Measurements from ENCODE around the gene OR2T12. TPM values are rescaled to one million over a fixed set of nuclear protein-coding genes. Genes with fewer than 3 reads are reported as not detected.

Gene OR2T12, protein sequence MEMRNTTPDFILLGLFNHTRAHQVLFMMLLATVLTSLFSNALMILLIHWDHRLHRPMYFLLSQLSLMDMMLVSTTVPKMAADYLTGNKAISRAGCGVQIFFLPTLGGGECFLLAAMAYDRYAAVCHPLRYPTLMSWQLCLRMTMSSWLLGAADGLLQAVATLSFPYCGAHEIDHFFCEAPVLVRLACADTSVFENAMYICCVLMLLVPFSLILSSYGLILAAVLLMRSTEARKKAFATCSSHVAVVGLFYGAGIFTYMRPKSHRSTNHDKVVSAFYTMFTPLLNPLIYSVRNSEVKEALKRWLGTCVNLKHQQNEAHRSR
- not detected for total RNA-seq
- polyA plus RNA-seq = not detected
- long read RNA-seq, donor 1 = 0 reads
- long read RNA-seq, donor 2 = 0 reads
- long read RNA-seq, donor 3 = 0 reads
- long read RNA-seq, donor 4 = 0 reads
- long read RNA-seq, donor 5 = 0 reads
- long read RNA-seq, donor 6 = 0 reads
- long read RNA-seq, donor 7 = 0 reads
- long read RNA-seq, donor 8 = 0 reads
- long read RNA-seq, donor 9 = 0 reads
- long read RNA-seq, donor 10 = 0 reads

DNA sequence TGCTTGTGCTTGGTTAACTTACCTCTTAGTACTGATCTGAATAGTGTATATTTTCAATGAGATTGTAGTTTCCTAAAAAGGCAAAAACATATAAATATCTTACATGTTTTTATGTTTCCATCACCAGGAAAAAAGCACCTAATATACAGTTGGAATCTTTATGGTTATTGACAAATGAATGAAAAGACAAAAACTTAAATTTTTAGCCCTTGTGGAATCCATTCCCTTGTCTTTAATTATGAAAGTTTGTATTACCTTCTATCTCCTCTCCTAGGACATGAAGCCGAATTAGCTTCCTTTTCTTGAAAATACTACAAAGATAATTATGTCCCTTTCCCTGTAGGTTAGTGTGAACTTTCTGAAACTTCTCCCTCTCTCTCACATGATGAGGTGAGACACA lies at the start of gene OR2T12:
OR2T12 (minus strand) TSS at position 101 of the 400 bp plus-strand sequence. CDS start 7,846 bp downstream, outside the sequence.
- intact Hi-C loops (cut with DNase I) = no loop called here
- TF ChIP-seq POLR2A (IDR thresholded peaks at IDR 0.05) = no peak
- TF ChIP-seq, protein P1, sequence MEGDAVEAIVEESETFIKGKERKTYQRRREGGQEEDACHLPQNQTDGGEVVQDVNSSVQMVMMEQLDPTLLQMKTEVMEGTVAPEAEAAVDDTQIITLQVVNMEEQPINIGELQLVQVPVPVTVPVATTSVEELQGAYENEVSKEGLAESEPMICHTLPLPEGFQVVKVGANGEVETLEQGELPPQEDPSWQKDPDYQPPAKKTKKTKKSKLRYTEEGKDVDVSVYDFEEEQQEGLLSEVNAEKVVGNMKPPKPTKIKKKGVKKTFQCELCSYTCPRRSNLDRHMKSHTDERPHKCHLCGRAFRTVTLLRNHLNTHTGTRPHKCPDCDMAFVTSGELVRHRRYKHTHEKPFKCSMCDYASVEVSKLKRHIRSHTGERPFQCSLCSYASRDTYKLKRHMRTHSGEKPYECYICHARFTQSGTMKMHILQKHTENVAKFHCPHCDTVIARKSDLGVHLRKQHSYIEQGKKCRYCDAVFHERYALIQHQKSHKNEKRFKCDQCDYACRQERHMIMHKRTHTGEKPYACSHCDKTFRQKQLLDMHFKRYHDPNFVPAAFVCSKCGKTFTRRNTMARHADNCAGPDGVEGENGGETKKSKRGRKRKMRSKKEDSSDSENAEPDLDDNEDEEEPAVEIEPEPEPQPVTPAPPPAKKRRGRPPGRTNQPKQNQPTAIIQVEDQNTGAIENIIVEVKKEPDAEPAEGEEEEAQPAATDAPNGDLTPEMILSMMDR (IDR thresholded peaks at IDR 0.05) = no peak

DNA sequence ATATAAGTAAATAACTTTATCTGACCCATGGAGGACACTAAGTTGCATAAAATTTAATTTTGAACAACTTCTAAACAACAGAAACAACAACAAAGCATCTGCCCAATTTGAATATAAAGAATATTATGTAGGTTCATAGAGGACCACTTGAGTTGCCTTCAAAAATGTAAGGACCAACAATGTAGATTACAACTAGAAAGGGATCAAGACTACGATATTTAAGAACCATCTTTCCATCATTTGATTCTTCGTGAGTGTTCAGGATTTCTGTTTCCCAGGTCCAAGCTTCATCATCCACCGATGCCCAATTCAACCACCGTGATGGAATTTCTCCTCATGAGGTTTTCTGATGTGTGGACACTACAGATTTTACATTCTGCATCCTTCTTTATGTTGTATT lies 45.3 kb upstream of the OR2T12 start, which contains the start of gene OR14C36:
OR14C36 (plus strand) TSS at position 301 of the 400 bp plus-strand sequence; CDS start at position 301, 0 bp downstream.
- Histone ChIP-seq H3K27me3 (no peaks in the 10 kb centered on the region), H3K4me3 (no peak within 1 kb of the TSS), H3K4me1 (replicated peaks in 1 of 2) (no peaks in the 10 kb centered on the region), H3K27ac (no peak within 1 kb of the TSS), H3K9me3 (replicated peaks in 1 of 3) (no peaks in the 10 kb centered on the region), H3K36me3 (replicated peaks in 1 of 2) (no peaks in the 10 kb centered on the region)
- 62 to 70% (median 66%) methylated on average over 4 of the region's 4 CpGs for WGBS, 4 donors
- intact Hi-C loops (cut with DNase I) = no loop called here
- no peak for DNase-seq
- TF ChIP-seq POLR2A (IDR thresholded peaks at IDR 0.05) = no peak
- TF ChIP-seq, protein P1 (IDR thresholded peaks at IDR 0.05) = no peak

More for the DNA sequence above, at the start of gene OR2T12:
- 55 to 80% (median 72%) methylated on average over 1 of the region's 1 CpG for WGBS, 4 donors
- Histone ChIP-seq H3K27ac (no peak within 1 kb of the TSS), H3K9me3 (replicated peaks in 1 of 3) (no peaks in the 10 kb centered on the region), H3K27me3 (no peaks in the 10 kb centered on the region), H3K4me1 (replicated peaks in 1 of 2) (no peaks in the 10 kb centered on the region), H3K36me3 (replicated peaks in 1 of 2) (no peaks in the 10 kb centered on the region), H3K4me3 (no peak within 1 kb of the TSS)
- DNase-seq = no peak

DNA sequence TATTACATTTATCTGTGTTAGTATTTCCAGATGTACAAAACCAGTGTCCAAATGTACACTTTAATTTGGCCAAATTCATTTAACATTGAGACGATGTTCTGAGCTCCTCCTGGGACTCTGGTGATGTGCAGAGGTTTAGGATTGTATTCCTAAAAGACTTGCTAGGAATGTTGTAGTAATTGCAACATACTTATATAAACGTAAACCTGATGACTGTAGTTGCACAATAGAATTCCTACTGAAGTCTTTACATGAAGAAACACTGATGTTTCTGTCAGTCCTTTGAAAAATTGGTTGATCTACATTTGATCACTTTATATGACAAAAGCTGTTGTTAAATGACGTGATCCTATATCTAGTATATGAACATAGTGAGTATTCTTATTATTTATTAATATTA lies 40.2 kb upstream of the OR2T12 start:
- Histone ChIP-seq H3K9me3 (replicated peaks in 1 of 3) (no peaks in the 10 kb centered on the region), H3K4me3 (no peak overlapping the region), H3K36me3 (replicated peaks in 1 of 2) (no peaks in the 10 kb centered on the region), H3K27me3 (no peaks in the 10 kb centered on the region), H3K27ac (no peak overlapping the region), H3K4me1 (replicated peaks in 1 of 2) (no peaks in the 10 kb centered on the region)
- 41 to 52% (median 44%) methylated on average over 3 of the region's 3 CpGs for WGBS, 4 donors
- no peak for DNase-seq
- intact Hi-C loops (cut with DNase I) = no loop called here
- no peak for TF ChIP-seq POLR2A (IDR thresholded peaks at IDR 0.05)
- TF ChIP-seq, protein P1 (IDR thresholded peaks at IDR 0.05) = no peak

DNA sequence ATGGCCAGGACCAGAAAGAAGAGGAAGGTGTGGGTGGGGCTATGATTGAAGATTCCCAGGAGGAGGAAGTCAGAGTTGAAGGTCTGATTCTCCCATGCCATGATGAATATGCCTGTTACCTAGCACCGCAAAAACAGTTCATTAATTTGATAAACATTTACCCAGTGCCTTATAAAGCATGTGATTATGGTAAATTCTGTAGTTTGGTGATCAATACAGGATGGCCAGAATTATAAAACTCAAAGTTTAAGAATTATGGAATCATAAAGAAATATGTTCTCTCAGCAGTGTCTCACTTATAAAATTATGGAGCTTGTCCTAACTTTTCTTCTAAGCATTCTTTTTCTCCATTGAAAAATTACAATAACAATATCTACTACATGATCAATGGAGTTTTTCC lies 21.2 kb upstream of the OR2T12 start, which contains the start of gene OR2M7:
OR2M7 (minus strand) TSS at position 101 of the 400 bp plus-strand sequence; CDS start at position 101, 0 bp downstream.
- Histone ChIP-seq H3K9me3 (replicated peaks in 1 of 3) (no peaks in the 10 kb centered on the region), H3K4me3 (no peak within 1 kb of the TSS), H3K27ac (no peak within 1 kb of the TSS), H3K36me3 (replicated peaks in 1 of 2) (no peaks in the 10 kb centered on the region), H3K27me3 (no peaks in the 10 kb centered on the region), H3K4me1 (replicated peaks in 1 of 2) (no peaks in the 10 kb centered on the region)
- WGBS, 4 donors = 81 to 87% (median 82%) methylated on average over 1 of the region's 1 CpG
- intact Hi-C loops (cut with DNase I) = no loop called here
- DNase-seq = no peak
- TF ChIP-seq, protein P1 (IDR thresholded peaks at IDR 0.05) = no peak
- TF ChIP-seq POLR2A (IDR thresholded peaks at IDR 0.05) = no peak
